HEK293 (cell line): Measurements from ENCODE around the gene CENPN.

ENCODE experiments used
- CTCF ChIA-PET: fragments of 350-600 bp; formaldehyde crosslinking; extraction: SDS; loops from one replicate; lab custom pipeline; 2021; ENCODE audit warnings: antibody characterized with exemption; lab: Yijun Ruan, JAX
- POLR2A ChIA-PET: fragments of 300-600 bp; formaldehyde crosslinking; extraction: SDS; loops from one replicate; lab custom pipeline; 2020; ENCODE audit warnings: antibody characterized with exemption, inconsistent platforms; lab: Yijun Ruan, JAX
- H3K27ac ChIP-seq: fragments of 200-500 bp; sonication (Bioruptor generic); 2 replicates; pipeline ENCODE4 v1.5.1; 2014; ENCODE audit warnings: low read depth, low read length, control low read depth, inconsistent platforms; ENCODE audit errors: extremely low read depth
- H3K36me3 ChIP-seq, 2 experiments: fragments of 200-500 bp in 1 of 2; sonication (Bioruptor generic) in 1 of 2; 1 replicate in 1 of 2; 2 replicates in 1 of 2; pipeline ENCODE4 v1.5.1; 2014 to 2017; ENCODE audit warnings: inconsistent platforms in 2 of 2, low read length in 2 of 2; ENCODE audit not compliant: control insufficient read depth in 2 of 2, insufficient read depth in 1 of 2
- H3K4me1 ChIP-seq: fragments of 200-500 bp; sonication (Bioruptor generic); 2 replicates; pipeline ENCODE4 v1.5.1; 2014; ENCODE audit warnings: mild to moderate bottlenecking, low read length, inconsistent platforms; ENCODE audit not compliant: control insufficient read depth, insufficient read depth
- H3K4me3 ChIP-seq: 2 replicates; pipeline ENCODE4 v1.5.1; 2011; ENCODE audit warnings: low read depth, mild to moderate bottlenecking, control low read depth, low read length, moderate library complexity
- H3K9me3 ChIP-seq: fragments of 200-500 bp; sonication (Bioruptor generic); 2 replicates; pipeline ENCODE4 v1.5.1; 2014; ENCODE audit warnings: low read depth, low read length, inconsistent platforms; ENCODE audit not compliant: control insufficient read depth, insufficient read depth
- BCL11B ChIP-seq: fragments of 450-650 bp; formaldehyde crosslinking; IDR thresholded peaks from 2 replicates; pipeline ENCODE4 v1.5.1; 2016; ENCODE audit warnings: low read depth, missing biosample characterization, missing genetic modification characterization
- FEZF1 ChIP-seq: fragments of 450-650 bp; formaldehyde crosslinking; IDR thresholded peaks from 2 replicates; pipeline ENCODE4 v1.5.1; 2016; ENCODE audit warnings: missing biosample characterization, missing genetic modification characterization
- GLI2 ChIP-seq: fragments of 450-650 bp; formaldehyde crosslinking; IDR thresholded peaks from 2 replicates; pipeline ENCODE4; 2017; ENCODE audit warnings: missing biosample characterization, missing genetic modification characterization, low read depth, borderline replicate concordance
- INSM2 ChIP-seq: fragments of 450-650 bp; formaldehyde crosslinking; IDR thresholded peaks from 2 replicates; pipeline ENCODE4 v1.5.1; 2016; ENCODE audit warnings: missing biosample characterization, missing genetic modification characterization
- KLF10 ChIP-seq: fragments of 450-650 bp; IDR thresholded peaks from 2 replicates; pipeline ENCODE4 v1.5.1; 2018; ENCODE audit warnings: missing biosample characterization, mild to moderate bottlenecking, missing genetic modification characterization
- OSR2 ChIP-seq: fragments of 450-650 bp; formaldehyde crosslinking; IDR thresholded peaks from 2 replicates; pipeline ENCODE4 v1.5.1; 2016; ENCODE audit warnings: missing biosample characterization, missing genetic modification characterization
- REST ChIP-seq: fragments of 450-650 bp; formaldehyde crosslinking; IDR thresholded peaks from 2 replicates; pipeline ENCODE4 v1.5.1; 2016; ENCODE audit warnings: missing biosample characterization, missing genetic modification characterization
- SCRT1 ChIP-seq: fragments of 450-650 bp; formaldehyde crosslinking; IDR thresholded peaks from 2 replicates; pipeline ENCODE4 v1.5.1; 2016; ENCODE audit warnings: missing biosample characterization, missing genetic modification characterization, borderline replicate concordance
- SP2 ChIP-seq: fragments of 450-650 bp; formaldehyde crosslinking; IDR thresholded peaks from 2 replicates; pipeline ENCODE4 v1.5.1; 2016; ENCODE audit warnings: missing biosample characterization, missing genetic modification characterization
- SP7 ChIP-seq: fragments of 450-650 bp; formaldehyde crosslinking; IDR thresholded peaks from 2 replicates; pipeline ENCODE4 v1.5.1; 2016; ENCODE audit warnings: missing biosample characterization, missing genetic modification characterization
- ZBTB17 ChIP-seq: fragments of 450-650 bp; formaldehyde crosslinking; IDR thresholded peaks from 2 replicates; pipeline ENCODE4 v1.5.1; 2016; ENCODE audit warnings: missing biosample characterization, missing genetic modification characterization
- ZEB2 ChIP-seq: fragments of 450-650 bp; formaldehyde crosslinking; IDR thresholded peaks from 2 replicates; pipeline ENCODE4 v1.5.1; 2016; ENCODE audit warnings: missing biosample characterization, missing genetic modification characterization
- ZFP37 ChIP-seq: fragments of 450-650 bp; formaldehyde crosslinking; IDR thresholded peaks from 2 replicates; pipeline ENCODE4 v1.5.1; 2016; ENCODE audit warnings: missing biosample characterization, missing genetic modification characterization
- ZFP69B ChIP-seq: fragments of 450-650 bp; formaldehyde crosslinking; IDR thresholded peaks from 2 replicates; pipeline ENCODE4 v1.5.1; 2016; ENCODE audit warnings: missing biosample characterization, missing genetic modification characterization
- ZIC2 ChIP-seq: fragments of 450-650 bp; formaldehyde crosslinking; IDR thresholded peaks from 2 replicates; pipeline ENCODE4 v1.5.1; 2016; ENCODE audit warnings: missing biosample characterization, missing genetic modification characterization
- ZNF112 ChIP-seq: fragments of 450-650 bp; formaldehyde crosslinking; IDR thresholded peaks from 2 replicates; pipeline ENCODE4 v1.5.0; 2017; ENCODE audit warnings: missing biosample characterization, missing genetic modification characterization
- ZNF155 ChIP-seq: fragments of 450-650 bp; formaldehyde crosslinking; IDR thresholded peaks from 2 replicates; pipeline ENCODE4 v1.5.1; 2016; ENCODE audit warnings: missing biosample characterization, missing genetic modification characterization
- ZNF157 ChIP-seq: fragments of 450-650 bp; formaldehyde crosslinking; IDR thresholded peaks from 2 replicates; pipeline ENCODE4 v1.5.1; 2016; ENCODE audit warnings: missing biosample characterization, missing genetic modification characterization
- ZNF19 ChIP-seq: fragments of 450-650 bp; formaldehyde crosslinking; IDR thresholded peaks from 2 replicates; pipeline ENCODE4; 2016; ENCODE audit warnings: missing biosample characterization, missing genetic modification characterization, low read depth
- ZNF221 ChIP-seq: fragments of 450-650 bp; formaldehyde crosslinking; IDR thresholded peaks from 2 replicates; pipeline ENCODE4 v1.5.1; 2017; ENCODE audit warnings: missing biosample characterization, missing genetic modification characterization, borderline replicate concordance
- ZNF223 ChIP-seq: fragments of 450-650 bp; formaldehyde crosslinking; IDR thresholded peaks from 2 replicates; pipeline ENCODE4 v1.5.1; 2016; ENCODE audit warnings: missing biosample characterization, missing genetic modification characterization
- ZNF37A ChIP-seq: fragments of 450-650 bp; IDR thresholded peaks from 2 replicates; pipeline ENCODE4 v1.5.1; 2018; ENCODE audit warnings: missing biosample characterization, missing genetic modification characterization
- ZNF404 ChIP-seq: fragments of 450-650 bp; formaldehyde crosslinking; IDR thresholded peaks from 2 replicates; pipeline ENCODE4 v1.5.1; 2017; ENCODE audit warnings: missing biosample characterization, missing genetic modification characterization
- ZNF433 ChIP-seq: fragments of 450-650 bp; formaldehyde crosslinking; IDR thresholded peaks from 2 replicates; pipeline ENCODE4 v1.5.1; 2016; ENCODE audit warnings: missing biosample characterization, missing genetic modification characterization, low read depth
- ZNF510 ChIP-seq: fragments of 450-650 bp; formaldehyde crosslinking; IDR thresholded peaks from 2 replicates; pipeline ENCODE4 v1.5.1; 2018; ENCODE audit warnings: mild to moderate bottlenecking, missing genetic modification characterization, missing biosample characterization; ENCODE audit not compliant: insufficient replicate concordance
- ZNF548 ChIP-seq: fragments of 450-650 bp; formaldehyde crosslinking; IDR thresholded peaks from 2 replicates; pipeline ENCODE4 v1.5.1; 2016; ENCODE audit warnings: missing biosample characterization, missing genetic modification characterization
- ZNF747 ChIP-seq: fragments of 450-650 bp; formaldehyde crosslinking; IDR thresholded peaks from 2 replicates; pipeline ENCODE4 v1.5.1; 2016; ENCODE audit warnings: missing biosample characterization, missing genetic modification characterization
- ZNF776 ChIP-seq: fragments of 450-650 bp; formaldehyde crosslinking; IDR thresholded peaks from 2 replicates; pipeline ENCODE4 v1.5.0; 2017; ENCODE audit warnings: missing biosample characterization, missing genetic modification characterization, borderline replicate concordance
- ZNF843 ChIP-seq: fragments of 450-650 bp; formaldehyde crosslinking; IDR thresholded peaks from 2 replicates; pipeline ENCODE4 v1.5.1; 2016; ENCODE audit warnings: missing biosample characterization, missing genetic modification characterization
- TF ChIP-seq, protein P1 (sequence below): fragments of 450-650 bp; formaldehyde crosslinking; IDR thresholded peaks from 2 replicates; pipeline ENCODE4 v1.5.1; 2017; ENCODE audit warnings: missing biosample characterization, missing genetic modification characterization
- TF ChIP-seq, protein P2 (sequence below): fragments of 450-650 bp; formaldehyde crosslinking; IDR thresholded peaks from 2 replicates; pipeline ENCODE4 v1.5.1; 2016; ENCODE audit warnings: missing biosample characterization, missing genetic modification characterization
- TF ChIP-seq, protein P3 (sequence below): fragments of 450-650 bp; formaldehyde crosslinking; IDR thresholded peaks from 2 replicates; pipeline ENCODE4 v1.5.1; 2017; ENCODE audit warnings: missing biosample characterization, missing genetic modification characterization

Gene CENPN

DNA sequence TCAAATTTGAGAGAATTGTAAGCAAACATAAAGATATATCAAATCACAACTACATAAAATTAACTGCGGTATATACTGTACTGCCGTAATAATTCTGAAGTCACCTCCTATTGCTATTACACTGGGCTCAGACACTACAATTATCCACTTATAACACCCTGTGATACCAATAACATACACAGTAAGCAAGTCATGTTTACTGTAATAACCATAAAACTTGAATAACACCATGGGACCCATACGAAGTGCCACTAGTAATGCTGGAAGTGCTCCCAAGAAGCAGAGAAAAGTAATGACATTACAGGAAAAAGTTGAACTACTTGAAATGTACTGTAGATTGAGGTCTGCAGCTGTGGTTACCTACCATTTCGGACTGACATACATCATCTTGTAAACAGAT is 24.4 kb upstream of the CENPN start:
- ChIA-PET CTCF (interaction anchor here (2.4 kb wide), 1 partner anchor 8 kb away, joined by 8 read pairs; no protein-coding TSS in a partner anchor), POLR2A (no interaction called here)
- H3K4me3 ChIP-seq, result no peak overlapping the region
- no peaks in the 10 kb centered on the region for H3K9me3 ChIP-seq
- H3K4me1 ChIP-seq, result peaks cover 17% of the 10 kb centered on the region; the same call in 1 of the 2 replicates
- no peak overlapping the region for H3K27ac ChIP-seq
- peaks cover 6 to 8% of the 10 kb centered on the region in 2 experiments for H3K36me3 ChIP-seq
- no peak for TF ChIP-seq ZNF223 (tag by site-specific recombination)
- TF ChIP-seq ZNF155 (tag by site-specific recombination), result no peak
- TF ChIP-seq ZNF548 (tag by site-specific recombination), result no peak
- TF ChIP-seq, protein P1, sequence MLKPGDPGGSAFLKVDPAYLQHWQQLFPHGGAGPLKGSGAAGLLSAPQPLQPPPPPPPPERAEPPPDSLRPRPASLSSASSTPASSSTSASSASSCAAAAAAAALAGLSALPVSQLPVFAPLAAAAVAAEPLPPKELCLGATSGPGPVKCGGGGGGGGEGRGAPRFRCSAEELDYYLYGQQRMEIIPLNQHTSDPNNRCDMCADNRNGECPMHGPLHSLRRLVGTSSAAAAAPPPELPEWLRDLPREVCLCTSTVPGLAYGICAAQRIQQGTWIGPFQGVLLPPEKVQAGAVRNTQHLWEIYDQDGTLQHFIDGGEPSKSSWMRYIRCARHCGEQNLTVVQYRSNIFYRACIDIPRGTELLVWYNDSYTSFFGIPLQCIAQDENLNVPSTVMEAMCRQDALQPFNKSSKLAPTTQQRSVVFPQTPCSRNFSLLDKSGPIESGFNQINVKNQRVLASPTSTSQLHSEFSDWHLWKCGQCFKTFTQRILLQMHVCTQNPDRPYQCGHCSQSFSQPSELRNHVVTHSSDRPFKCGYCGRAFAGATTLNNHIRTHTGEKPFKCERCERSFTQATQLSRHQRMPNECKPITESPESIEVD (tag by site-specific recombination), result peak; percentile 99
- TF ChIP-seq, protein P2, sequence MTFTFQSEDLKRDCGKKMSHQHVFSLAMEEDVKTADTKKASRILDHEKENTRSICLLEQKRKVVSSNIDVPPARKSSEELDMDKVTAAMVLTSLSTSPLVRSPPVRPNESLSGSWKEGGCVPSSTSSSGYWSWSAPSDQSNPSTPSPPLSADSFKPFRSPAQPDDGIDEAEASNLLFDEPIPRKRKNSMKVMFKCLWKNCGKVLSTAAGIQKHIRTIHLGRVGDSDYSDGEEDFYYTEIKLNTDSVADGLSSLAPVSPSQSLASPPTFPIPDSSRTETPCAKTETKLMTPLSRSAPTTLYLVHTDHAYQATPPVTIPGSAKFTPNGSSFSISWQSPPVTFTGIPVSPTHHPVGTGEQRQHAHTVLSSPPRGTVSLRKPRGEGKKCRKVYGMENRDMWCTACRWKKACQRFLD (tag by site-specific recombination), result no peak
- TF ChIP-seq, protein P3, sequence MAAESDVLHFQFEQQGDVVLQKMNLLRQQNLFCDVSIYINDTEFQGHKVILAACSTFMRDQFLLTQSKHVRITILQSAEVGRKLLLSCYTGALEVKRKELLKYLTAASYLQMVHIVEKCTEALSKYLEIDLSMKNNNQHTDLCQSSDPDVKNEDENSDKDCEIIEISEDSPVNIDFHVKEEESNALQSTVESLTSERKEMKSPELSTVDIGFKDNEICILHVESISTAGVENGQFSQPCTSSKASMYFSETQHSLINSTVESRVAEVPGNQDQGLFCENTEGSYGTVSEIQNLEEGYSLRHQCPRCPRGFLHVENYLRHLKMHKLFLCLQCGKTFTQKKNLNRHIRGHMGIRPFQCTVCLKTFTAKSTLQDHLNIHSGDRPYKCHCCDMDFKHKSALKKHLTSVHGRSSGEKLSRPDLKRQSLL, result no peak
- TF ChIP-seq KLF10 (tag by site-specific recombination), result 0 out of 2 replicates have a peak, but pooled peaks have one; percentile 26
- peak; percentile 72 for TF ChIP-seq FEZF1 (tag by site-specific recombination)
- TF ChIP-seq BCL11B (tag by site-specific recombination), result no peak
- TF ChIP-seq ZBTB17 (tag by site-specific recombination), result 0 out of 2 replicates have a peak, but pooled peaks have one; percentile 36
- TF ChIP-seq ZEB2 (tag by site-specific recombination), result peak; percentile 65; the same call in 1 of the 2 replicates
- no peak for TF ChIP-seq ZNF404 (tag by site-specific recombination)
- TF ChIP-seq INSM2 (tag by site-specific recombination), result peak; percentile 52; the same call in 1 of the 2 replicates
- TF ChIP-seq ZNF221, result peak; percentile 73; the same call in 1 of the 2 replicates
- peak; percentile 61 for TF ChIP-seq ZFP69B (tag by site-specific recombination)
- no peak for TF ChIP-seq ZNF776 (tag by site-specific recombination)
- no peak for TF ChIP-seq ZNF510 (tag by site-specific recombination)
- TF ChIP-seq ZNF433 (tag by site-specific recombination), result no peak
- no peak for TF ChIP-seq ZNF37A (tag by site-specific recombination)
- peak; percentile 91 for TF ChIP-seq GLI2 (tag by site-specific recombination)
- no peak for TF ChIP-seq REST (tag by site-specific recombination)
- no peak for TF ChIP-seq ZNF157 (tag by site-specific recombination)
- TF ChIP-seq SCRT1 (tag by site-specific recombination), result no peak
- TF ChIP-seq SP7 (tag by site-specific recombination), result peak; percentile 99
- no peak for TF ChIP-seq ZNF19 (tag by site-specific recombination)
- no peak for TF ChIP-seq ZFP37 (tag by site-specific recombination)
- peak; percentile 96 for TF ChIP-seq ZIC2 (tag by site-specific recombination)
- TF ChIP-seq ZNF747, result no peak
- peak; percentile 96 for TF ChIP-seq OSR2 (tag by site-specific recombination)
- no peak for TF ChIP-seq ZNF112 (tag by site-specific recombination)
- no peak for TF ChIP-seq SP2 (tag by site-specific recombination)
- peak; percentile 61; the same call in 1 of the 2 replicates for TF ChIP-seq ZNF843 (tag by site-specific recombination)
